ENCODE data around the gene MAK. TPM values are rescaled to one million over a fixed set of nuclear protein-coding genes. Genes with fewer than 3 reads are reported as not detected.
A peak's percentile ranks its signal among the peaks of the same experiment; 100 is the strongest.

Gene MAK
- polyA plus RNA-seq, 1 donor: 0.36 TPM

DNA sequence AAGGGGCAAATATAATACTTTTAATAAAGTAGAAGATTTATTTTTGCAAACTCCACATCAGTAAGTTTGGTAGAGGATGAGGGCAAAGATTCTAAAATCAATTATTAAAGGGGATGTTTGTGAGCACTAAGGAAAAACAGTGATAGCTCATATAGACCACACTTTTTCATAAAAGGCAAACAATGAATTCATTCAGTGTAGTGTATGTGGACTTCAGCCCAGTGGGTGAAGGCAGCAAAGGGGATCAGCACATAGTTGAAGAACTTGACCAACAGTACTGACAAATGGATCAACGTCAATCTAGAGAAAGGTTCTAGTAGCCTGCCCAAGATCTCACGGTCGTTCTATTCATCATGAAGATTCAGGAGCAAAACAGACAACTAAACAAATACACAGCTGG, 45.3 kb downstream of the MAK start:
- H3K36me3 ChIP-seq (ENCODE audit: control insufficient read depth, insufficient read depth, low read length): peaks cover 4% of the 10 kb centered on the region
- no CpG with 5 or more reads among the region's 3 CpGs for WGBS (ENCODE audit: insufficient coverage, low lambda C conversion rate)
- H3K9me3 ChIP-seq (ENCODE audit: control insufficient read depth, low read depth, low read length): no peaks in the 10 kb centered on the region
- no peak overlapping the region for H3K4me3 ChIP-seq (ENCODE audit: low read length)
- no peaks in the 10 kb centered on the region for H3K27me3 ChIP-seq (ENCODE audit: control insufficient read depth, insufficient read depth, low read length)
- H3K4me1 ChIP-seq (ENCODE audit: control insufficient read depth, insufficient read depth, low read length): no peaks in the 10 kb centered on the region
- no peak overlapping the region for H3K27ac ChIP-seq (ENCODE audit: low read length)
- no peak for DNase-seq

DNA sequence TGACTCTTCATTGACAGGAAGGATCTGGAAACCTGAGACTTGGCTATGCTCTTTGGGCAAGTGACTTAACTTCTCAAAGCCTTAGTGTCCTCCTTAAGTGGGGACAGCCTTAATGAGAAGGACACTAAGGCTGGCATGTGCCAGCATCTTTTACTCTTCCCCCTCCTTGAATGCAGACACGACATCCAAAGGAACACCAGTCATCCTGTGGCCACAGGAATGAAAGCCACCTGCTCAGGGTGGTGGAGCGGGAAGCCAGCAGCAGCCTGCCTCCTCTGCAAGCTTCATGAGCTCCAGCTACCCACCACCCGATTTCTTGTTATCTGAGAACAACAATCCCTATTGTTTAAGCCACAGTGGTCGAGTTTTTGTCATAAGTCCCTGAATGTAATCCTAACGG, 46.2 kb downstream of the MAK start:
- Histone ChIP-seq H3K4me3 (ENCODE audit: low read length) (no peak overlapping the region), H3K36me3 (ENCODE audit: control insufficient read depth, insufficient read depth, low read length) (peaks cover 4% of the 10 kb centered on the region), H3K4me1 (ENCODE audit: control insufficient read depth, insufficient read depth, low read length) (no peaks in the 10 kb centered on the region), H3K27me3 (ENCODE audit: control insufficient read depth, insufficient read depth, low read length) (no peaks in the 10 kb centered on the region), H3K9me3 (ENCODE audit: control insufficient read depth, low read depth, low read length) (no peaks in the 10 kb centered on the region), H3K27ac (ENCODE audit: low read length) (no peak overlapping the region)
- DNase-seq: no peak
- WGBS (ENCODE audit: insufficient coverage, low lambda C conversion rate): no CpG with 5 or more reads among the region's 5 CpGs

GRCh38 chr6:10791673-10792072, 46.7 kb downstream of the MAK start:
- no peak overlapping the region for H3K27ac ChIP-seq (ENCODE audit: low read length)
- no peaks in the 10 kb centered on the region for H3K4me1 ChIP-seq (ENCODE audit: control insufficient read depth, insufficient read depth, low read length)
- no peak for DNase-seq
- no peaks in the 10 kb centered on the region for H3K9me3 ChIP-seq (ENCODE audit: control insufficient read depth, low read depth, low read length)
- no CpG with 5 or more reads among the region's 5 CpGs for WGBS (ENCODE audit: insufficient coverage, low lambda C conversion rate)
- H3K4me3 ChIP-seq (ENCODE audit: low read length): no peak overlapping the region
- no peaks in the 10 kb centered on the region for H3K27me3 ChIP-seq (ENCODE audit: control insufficient read depth, insufficient read depth, low read length)
- H3K36me3 ChIP-seq (ENCODE audit: control insufficient read depth, insufficient read depth, low read length): peaks cover 4% of the 10 kb centered on the region

- peaks cover 19% of the 10 kb centered on the region for H3K36me3 ChIP-seq (ENCODE audit: control insufficient read depth, insufficient read depth, low read length)
- no peaks in the 10 kb centered on the region for H3K27me3 ChIP-seq (ENCODE audit: control insufficient read depth, insufficient read depth, low read length)
- H3K9me3 ChIP-seq (ENCODE audit: control insufficient read depth, low read depth, low read length): no peaks in the 10 kb centered on the region
- no peak overlapping the region for H3K4me3 ChIP-seq (ENCODE audit: low read length)
- DNase-seq: no peak
- H3K27ac ChIP-seq (ENCODE audit: low read length): no peak overlapping the region
- no peaks in the 10 kb centered on the region for H3K4me1 ChIP-seq (ENCODE audit: control insufficient read depth, insufficient read depth, low read length)
- WGBS (ENCODE audit: insufficient coverage, low lambda C conversion rate): no CpG with 5 or more reads among the region's 8 CpGs
Observed at GRCh38 chr6:10779076-10779475, 59.3 kb downstream of the MAK start.

DNA sequence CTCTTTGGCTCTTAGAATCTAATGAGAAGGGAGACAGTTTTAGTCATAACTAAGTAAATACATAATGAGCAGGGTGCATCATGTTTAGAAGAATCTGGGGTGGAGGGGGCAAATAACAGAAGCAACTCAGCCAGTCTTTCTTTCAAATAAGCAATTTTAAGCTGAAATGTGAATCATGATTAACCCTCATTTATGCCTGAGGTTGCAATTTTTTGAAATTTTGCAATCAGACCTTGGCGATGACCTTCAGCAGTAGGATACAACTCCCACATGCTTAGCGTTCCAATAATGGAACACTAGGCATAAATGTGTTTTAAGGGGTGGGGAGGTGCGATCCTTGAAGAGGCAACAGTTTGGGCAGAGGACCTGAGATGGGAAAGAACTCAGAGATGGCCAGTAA, 60.1 kb downstream of the MAK start:
- Histone ChIP-seq H3K4me1 (ENCODE audit: control insufficient read depth, insufficient read depth, low read length) (no peaks in the 10 kb centered on the region), H3K27ac (ENCODE audit: low read length) (no peak overlapping the region), H3K9me3 (ENCODE audit: control insufficient read depth, low read depth, low read length) (no peaks in the 10 kb centered on the region), H3K27me3 (ENCODE audit: control insufficient read depth, insufficient read depth, low read length) (no peaks in the 10 kb centered on the region), H3K36me3 (ENCODE audit: control insufficient read depth, insufficient read depth, low read length) (peaks cover 19% of the 10 kb centered on the region), H3K4me3 (ENCODE audit: low read length) (no peak overlapping the region)
- no CpG with 5 or more reads among the region's 3 CpGs for WGBS (ENCODE audit: insufficient coverage, low lambda C conversion rate)
- DNase-seq: no peak

DNA sequence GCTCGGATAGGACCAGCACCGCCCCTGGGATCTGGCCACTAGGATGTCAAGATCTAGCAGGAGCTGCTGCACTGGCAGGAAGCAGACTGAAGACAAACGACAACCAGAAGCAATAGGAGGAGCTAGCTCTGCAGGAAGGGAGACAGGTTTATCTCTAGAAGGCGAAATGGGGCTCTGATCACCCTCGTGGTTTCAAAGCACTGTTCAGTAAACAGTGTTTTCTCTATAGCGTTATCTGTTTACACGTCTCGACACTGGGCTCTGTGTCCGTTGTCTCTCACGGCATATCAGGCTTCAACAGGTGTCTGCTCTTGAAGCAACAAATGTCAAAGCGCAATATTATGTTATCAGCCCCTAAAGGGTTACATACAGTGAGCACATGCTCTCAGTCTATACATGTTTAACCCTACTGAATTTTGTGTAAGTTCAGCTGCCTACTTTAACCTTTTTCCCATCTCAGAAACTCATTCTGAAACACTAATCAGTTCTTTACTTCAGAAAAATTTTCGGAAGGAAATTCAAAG, 66.9 kb downstream of the MAK start:
- WGBS (ENCODE audit: insufficient coverage, low lambda C conversion rate): no CpG with 5 or more reads among the region's 12 CpGs
- Histone ChIP-seq H3K36me3 (ENCODE audit: control insufficient read depth, insufficient read depth, low read length) (peaks cover 18% of the 10 kb centered on the region), H3K27me3 (ENCODE audit: control insufficient read depth, insufficient read depth, low read length) (no peaks in the 10 kb centered on the region), H3K4me3 (ENCODE audit: low read length) (no peak overlapping the region), H3K4me1 (ENCODE audit: control insufficient read depth, insufficient read depth, low read length) (no peaks in the 10 kb centered on the region), H3K9me3 (ENCODE audit: control insufficient read depth, low read depth, low read length) (no peaks in the 10 kb centered on the region), H3K27ac (ENCODE audit: low read length) (no peak overlapping the region)
- peak in 1 of 2 donors; percentile 20 for DNase-seq

DNA sequence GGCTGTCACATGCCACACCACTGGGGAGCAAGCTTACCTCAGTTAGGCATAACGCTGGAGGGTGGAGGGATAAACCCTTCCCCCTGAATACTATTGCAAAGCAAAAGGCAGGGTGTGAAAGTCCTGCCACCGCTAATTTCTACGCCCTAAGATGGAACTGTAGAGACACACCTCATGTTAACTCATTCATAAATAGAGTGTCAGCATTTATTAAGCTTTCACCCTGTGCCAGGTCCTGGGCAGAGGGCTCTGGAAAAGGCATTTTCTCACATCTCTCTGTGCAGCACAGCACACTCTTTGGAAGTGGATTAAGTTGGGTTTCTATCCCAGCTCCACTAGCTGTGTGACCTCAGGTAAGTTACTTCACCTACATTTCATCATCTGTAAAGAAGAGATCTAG, 68.9 kb downstream of the MAK start:
- H3K27me3 ChIP-seq (ENCODE audit: control insufficient read depth, insufficient read depth, low read length): no peaks in the 10 kb centered on the region
- H3K4me1 ChIP-seq (ENCODE audit: control insufficient read depth, insufficient read depth, low read length): no peaks in the 10 kb centered on the region
- H3K4me3 ChIP-seq (ENCODE audit: low read length): no peak overlapping the region
- no peak for DNase-seq
- no CpG with 5 or more reads among the region's 3 CpGs for WGBS (ENCODE audit: insufficient coverage, low lambda C conversion rate)
- peaks cover 7% of the 10 kb centered on the region for H3K36me3 ChIP-seq (ENCODE audit: control insufficient read depth, insufficient read depth, low read length)
- no peaks in the 10 kb centered on the region for H3K9me3 ChIP-seq (ENCODE audit: control insufficient read depth, low read depth, low read length)
- H3K27ac ChIP-seq (ENCODE audit: low read length): no peak overlapping the region

GRCh38 chr6:10763006-10763405, 75.3 kb downstream of the MAK start:
- 100% methylated on average over 1 of the region's 2 CpGs for WGBS (ENCODE audit: insufficient coverage, low lambda C conversion rate)
- DNase-seq: no peak
- Histone ChIP-seq H3K4me1 (ENCODE audit: control insufficient read depth, insufficient read depth, low read length) (no peaks in the 10 kb centered on the region), H3K9me3 (ENCODE audit: control insufficient read depth, low read depth, low read length) (no peaks in the 10 kb centered on the region), H3K27me3 (ENCODE audit: control insufficient read depth, insufficient read depth, low read length) (no peaks in the 10 kb centered on the region), H3K36me3 (ENCODE audit: control insufficient read depth, insufficient read depth, low read length) (peaks cover 10% of the 10 kb centered on the region), H3K4me3 (ENCODE audit: low read length) (no peak overlapping the region), H3K27ac (ENCODE audit: low read length) (no peak overlapping the region)

- no peak for DNase-seq
Observed at GRCh38 chr6:10759884-10760329, 78.4 kb downstream of the MAK start.

GRCh38 chr6:10759312-10759839, 79.0 kb downstream of the MAK start:
- no peak overlapping the region for H3K27ac ChIP-seq (ENCODE audit: low read length)
- no peaks in the 10 kb centered on the region for H3K27me3 ChIP-seq (ENCODE audit: control insufficient read depth, insufficient read depth, low read length)
- peaks cover 33% of the 10 kb centered on the region for H3K36me3 ChIP-seq (ENCODE audit: control insufficient read depth, insufficient read depth, low read length)
- H3K4me3 ChIP-seq (ENCODE audit: low read length): no peak overlapping the region
- no peaks in the 10 kb centered on the region for H3K9me3 ChIP-seq (ENCODE audit: control insufficient read depth, low read depth, low read length)
- H3K4me1 ChIP-seq (ENCODE audit: control insufficient read depth, insufficient read depth, low read length): no peaks in the 10 kb centered on the region
- 50% methylated on average over 1 of the region's 3 CpGs for WGBS (ENCODE audit: insufficient coverage, low lambda C conversion rate)
- DNase-seq: peak in 1 of 2 donors; percentile 31

More at GRCh38 chr6:10759884-10760329, 78.4 kb downstream of the MAK start:
- WGBS (ENCODE audit: insufficient coverage, low lambda C conversion rate): no CpG with 5 or more reads among the region's 6 CpGs
- Histone ChIP-seq H3K4me3 (ENCODE audit: low read length) (no peak overlapping the region), H3K27me3 (ENCODE audit: control insufficient read depth, insufficient read depth, low read length) (no peaks in the 10 kb centered on the region), H3K36me3 (ENCODE audit: control insufficient read depth, insufficient read depth, low read length) (peaks cover 28% of the 10 kb centered on the region), H3K27ac (ENCODE audit: low read length) (no peak overlapping the region), H3K4me1 (ENCODE audit: control insufficient read depth, insufficient read depth, low read length) (no peaks in the 10 kb centered on the region), H3K9me3 (ENCODE audit: control insufficient read depth, low read depth, low read length) (no peaks in the 10 kb centered on the region)

DNA sequence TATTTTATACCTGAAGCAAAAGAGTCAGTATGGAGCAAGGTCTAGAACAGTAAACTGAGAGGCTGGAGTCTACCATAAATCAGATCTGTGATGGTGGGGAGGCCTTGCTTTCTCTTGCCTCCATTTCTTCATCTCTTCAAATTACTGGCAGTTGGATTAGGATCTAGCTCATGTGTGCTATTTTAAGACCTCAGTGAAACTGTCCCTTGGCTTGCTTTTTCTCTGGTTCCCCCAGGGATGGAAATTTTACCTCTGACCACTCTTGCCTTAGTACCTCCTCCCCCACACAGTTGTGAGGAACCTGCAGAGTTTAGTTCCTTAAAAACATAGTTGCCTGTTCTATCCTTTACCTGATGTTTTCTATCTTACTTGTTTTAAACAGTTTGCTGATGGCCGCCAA, 82.3 kb downstream of the MAK start:
- H3K4me1 ChIP-seq (ENCODE audit: control insufficient read depth, insufficient read depth, low read length): no peaks in the 10 kb centered on the region
- no peak overlapping the region for H3K27ac ChIP-seq (ENCODE audit: low read length)
- H3K9me3 ChIP-seq (ENCODE audit: control insufficient read depth, low read depth, low read length): no peaks in the 10 kb centered on the region
- no peak overlapping the region for H3K4me3 ChIP-seq (ENCODE audit: low read length)
- peaks cover 59% of the 10 kb centered on the region for H3K36me3 ChIP-seq (ENCODE audit: control insufficient read depth, insufficient read depth, low read length)
- no peaks in the 10 kb centered on the region for H3K27me3 ChIP-seq (ENCODE audit: control insufficient read depth, insufficient read depth, low read length)
- WGBS (ENCODE audit: insufficient coverage, low lambda C conversion rate): no CpG with 5 or more reads among the region's 1 CpG
- no peak for DNase-seq
